ENCODE data around the gene EDDM13.
A peak's percentile ranks its signal among the peaks of the same experiment; 100 is the strongest.

EDDM13 gene

DNA sequence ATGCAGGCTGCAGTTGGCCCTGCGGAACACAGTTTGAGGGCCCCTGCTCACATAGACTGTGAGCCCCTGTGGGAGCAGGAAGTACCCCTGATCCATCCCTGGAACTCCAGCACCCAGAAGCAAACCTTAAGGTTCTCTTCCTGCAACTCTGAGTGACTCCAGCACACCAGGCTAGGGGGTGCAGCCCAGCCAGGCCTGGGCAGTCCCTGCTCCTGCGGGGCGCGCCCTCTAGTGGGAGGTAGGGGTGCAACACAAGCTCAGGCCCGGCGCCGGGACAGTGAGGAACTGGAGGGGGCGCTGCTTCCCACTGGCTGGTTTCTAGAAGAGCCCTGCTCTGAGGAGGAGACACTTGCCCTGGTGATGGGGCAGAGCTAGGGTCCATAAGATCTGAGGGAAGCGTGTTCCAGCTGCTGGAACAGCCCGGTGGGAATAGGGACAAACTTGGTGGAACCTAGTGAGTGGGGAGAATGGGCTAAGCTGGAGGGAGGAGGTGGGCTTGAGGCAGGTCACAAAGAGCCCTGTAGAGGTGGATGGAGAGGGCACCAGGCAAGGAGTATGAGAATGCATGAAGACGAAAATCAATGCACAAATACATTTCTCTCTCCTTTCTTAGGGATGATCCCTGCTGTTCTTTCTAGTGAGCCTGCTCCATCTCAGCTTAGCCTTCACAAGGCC is 37.1 kb downstream of the EDDM13 start:
- H3K36me3 ChIP-seq (ENCODE audit: control insufficient read depth, insufficient read depth, low read length): no peaks in the 10 kb centered on the region
- no peaks in the 10 kb centered on the region for H3K27me3 ChIP-seq (ENCODE audit: control insufficient read depth, insufficient read depth, low read length)
- peak; percentile 39 for DNase-seq (ENCODE audit: low read depth, low spot score)
- no peaks in the 10 kb centered on the region for H3K9me3 ChIP-seq (ENCODE audit: control insufficient read depth, insufficient read depth, low read length)
- no CpG with 5 or more reads among the region's 11 CpGs for WGBS (ENCODE audit: insufficient coverage, insufficient read length)
- H3K27ac ChIP-seq (ENCODE audit: low read length): no peak overlapping the region
- no peaks in the 10 kb centered on the region for H3K4me1 ChIP-seq (ENCODE audit: control insufficient read depth, insufficient read depth, low read length)
- H3K4me3 ChIP-seq (ENCODE audit: low read length): no peak overlapping the region

DNA sequence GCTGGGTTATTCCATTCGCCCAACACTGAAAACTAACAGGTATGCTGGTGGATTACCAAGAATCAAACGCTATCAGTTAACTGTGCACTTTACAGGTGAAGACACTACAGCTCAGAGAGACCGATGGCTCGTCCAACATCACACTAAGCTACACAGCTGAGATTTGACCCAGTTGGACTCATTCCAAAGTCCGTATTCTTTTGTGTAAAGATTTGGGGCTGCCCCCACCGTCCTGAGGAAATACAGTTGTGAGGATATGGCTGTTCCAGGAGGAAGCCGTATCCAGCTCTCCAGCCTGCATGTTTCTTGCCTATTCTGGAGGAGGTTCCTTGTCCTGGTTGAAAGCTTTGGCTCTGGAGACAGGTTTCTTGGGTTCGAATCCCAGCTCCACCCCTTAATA is 37.9 kb downstream of the EDDM13 start:
- Histone ChIP-seq H3K27ac (ENCODE audit: low read length) (no peak overlapping the region), H3K9me3 (ENCODE audit: control insufficient read depth, insufficient read depth, low read length) (no peaks in the 10 kb centered on the region), H3K36me3 (ENCODE audit: control insufficient read depth, insufficient read depth, low read length) (no peaks in the 10 kb centered on the region), H3K4me3 (ENCODE audit: low read length) (no peak overlapping the region), H3K27me3 (ENCODE audit: control insufficient read depth, insufficient read depth, low read length) (no peaks in the 10 kb centered on the region), H3K4me1 (ENCODE audit: control insufficient read depth, insufficient read depth, low read length) (no peaks in the 10 kb centered on the region; the same call in 1 of the 2 replicates)
- no peak for DNase-seq (ENCODE audit: low read depth, low spot score)
- no CpG with 5 or more reads among the region's 8 CpGs for WGBS (ENCODE audit: insufficient coverage, insufficient read length)

DNA sequence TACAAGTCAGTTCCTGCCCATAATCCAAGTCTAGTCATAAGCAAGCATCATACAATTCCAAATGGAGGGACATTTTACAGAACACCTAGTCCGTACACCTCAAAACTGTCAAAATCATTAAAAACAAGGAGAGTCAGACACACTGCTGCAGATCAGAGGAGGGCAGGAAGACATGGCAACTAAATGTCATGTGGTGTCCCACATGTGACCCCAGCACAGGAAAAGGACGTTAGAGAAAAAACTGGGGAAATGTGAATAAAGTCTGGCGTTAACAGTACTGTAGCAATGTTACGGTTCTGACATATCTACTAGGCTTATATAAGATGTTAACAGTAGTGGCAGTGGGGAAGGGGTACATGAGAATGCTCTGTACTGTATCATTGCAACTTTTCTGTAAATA is 39.8 kb downstream of the EDDM13 start:
- no peaks in the 10 kb centered on the region for H3K27me3 ChIP-seq (ENCODE audit: control insufficient read depth, insufficient read depth, low read length)
- no peak overlapping the region for H3K27ac ChIP-seq (ENCODE audit: low read length)
- DNase-seq (ENCODE audit: low read depth, low spot score): no peak
- no peaks in the 10 kb centered on the region for H3K36me3 ChIP-seq (ENCODE audit: control insufficient read depth, insufficient read depth, low read length)
- no peak overlapping the region for H3K4me3 ChIP-seq (ENCODE audit: low read length)
- H3K4me1 ChIP-seq (ENCODE audit: control insufficient read depth, insufficient read depth, low read length): no peaks in the 10 kb centered on the region; the same call in 1 of the 2 replicates
- H3K9me3 ChIP-seq (ENCODE audit: control insufficient read depth, insufficient read depth, low read length): no peaks in the 10 kb centered on the region
- WGBS (ENCODE audit: insufficient coverage, insufficient read length): no CpG with 5 or more reads among the region's 4 CpGs

DNA sequence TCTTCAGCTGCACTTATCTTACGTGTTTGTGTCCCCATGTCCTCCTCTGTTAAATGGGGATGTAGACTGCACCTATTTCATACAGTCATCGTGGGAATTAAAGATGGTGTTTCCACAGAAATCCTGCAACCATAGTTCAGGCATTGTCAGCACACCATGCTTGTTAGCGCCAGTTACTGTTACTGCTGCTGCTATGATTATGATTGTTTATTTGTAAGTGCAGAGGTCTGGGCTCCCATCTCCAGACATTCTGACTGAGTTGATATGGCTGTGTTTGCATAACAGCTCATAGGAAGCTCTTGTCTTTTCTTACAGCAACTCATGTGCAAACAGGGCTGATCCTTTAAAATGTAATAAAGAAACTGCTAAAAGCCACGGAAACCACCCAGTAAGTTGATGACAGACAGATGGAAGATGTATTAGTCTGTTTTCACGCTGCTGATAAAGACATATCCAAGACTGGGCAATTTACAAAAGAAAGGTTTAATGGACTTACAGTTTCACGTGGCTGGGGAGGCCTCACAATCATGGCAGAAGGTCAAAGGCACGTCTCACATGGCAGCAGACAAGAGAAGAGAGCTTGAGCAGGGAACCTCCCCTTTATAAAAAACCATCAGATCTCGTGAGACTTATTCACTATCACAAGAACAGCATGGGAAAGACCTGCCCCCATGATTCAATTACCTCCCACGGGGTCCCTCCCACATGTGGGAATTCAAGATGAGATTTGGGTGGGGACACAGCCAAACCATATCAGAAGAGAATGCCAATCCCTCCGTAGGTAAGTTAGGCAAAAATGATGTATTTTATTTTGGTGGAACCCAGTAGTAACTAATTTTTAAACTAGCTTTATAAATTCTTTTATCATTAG is 40.5 kb downstream of the EDDM13 start:
- no peaks in the 10 kb centered on the region for H3K27me3 ChIP-seq (ENCODE audit: control insufficient read depth, insufficient read depth, low read length)
- no CpG with 5 or more reads among the region's 10 CpGs for WGBS (ENCODE audit: insufficient coverage, insufficient read length)
- no peaks in the 10 kb centered on the region; the same call in 1 of the 2 replicates for H3K4me1 ChIP-seq (ENCODE audit: control insufficient read depth, insufficient read depth, low read length)
- no peak overlapping the region for H3K27ac ChIP-seq (ENCODE audit: low read length)
- no peak for DNase-seq (ENCODE audit: low read depth, low spot score)
- no peaks in the 10 kb centered on the region for H3K9me3 ChIP-seq (ENCODE audit: control insufficient read depth, insufficient read depth, low read length)
- H3K36me3 ChIP-seq (ENCODE audit: control insufficient read depth, insufficient read depth, low read length): no peaks in the 10 kb centered on the region
- H3K4me3 ChIP-seq (ENCODE audit: low read length): no peak overlapping the region

DNA sequence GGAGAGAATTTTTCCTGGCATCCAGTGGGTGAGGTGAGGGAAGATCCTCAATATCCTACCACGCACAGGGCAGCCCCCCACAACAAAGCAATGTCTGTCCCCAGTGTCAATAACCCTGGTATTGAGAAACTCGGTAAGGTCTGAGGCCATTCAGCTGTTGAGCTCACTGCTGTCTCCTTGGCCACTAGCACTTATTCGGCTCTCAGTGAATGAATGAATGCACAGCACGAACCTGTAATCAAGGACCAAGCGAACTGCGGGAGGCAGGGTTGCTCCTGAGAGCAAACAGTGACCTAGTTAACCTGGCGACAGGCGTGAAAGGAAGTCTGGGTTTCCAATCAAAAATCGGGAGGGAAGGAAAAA is 41.5 kb downstream of the EDDM13 start:
- Histone ChIP-seq H3K27ac (ENCODE audit: low read length) (no peak overlapping the region), H3K4me3 (ENCODE audit: low read length) (peak overlapping the region; percentile 99; the same call in 1 of the 2 replicates), H3K36me3 (ENCODE audit: control insufficient read depth, insufficient read depth, low read length) (no peaks in the 10 kb centered on the region), H3K27me3 (ENCODE audit: control insufficient read depth, insufficient read depth, low read length) (no peaks in the 10 kb centered on the region), H3K9me3 (ENCODE audit: control insufficient read depth, insufficient read depth, low read length) (no peaks in the 10 kb centered on the region), H3K4me1 (ENCODE audit: control insufficient read depth, insufficient read depth, low read length) (no peaks in the 10 kb centered on the region; the same call in 1 of the 2 replicates)
- WGBS (ENCODE audit: insufficient coverage, insufficient read length): no CpG with 5 or more reads among the region's 9 CpGs
- DNase-seq (ENCODE audit: low read depth, low spot score): peak; percentile 5

DNA sequence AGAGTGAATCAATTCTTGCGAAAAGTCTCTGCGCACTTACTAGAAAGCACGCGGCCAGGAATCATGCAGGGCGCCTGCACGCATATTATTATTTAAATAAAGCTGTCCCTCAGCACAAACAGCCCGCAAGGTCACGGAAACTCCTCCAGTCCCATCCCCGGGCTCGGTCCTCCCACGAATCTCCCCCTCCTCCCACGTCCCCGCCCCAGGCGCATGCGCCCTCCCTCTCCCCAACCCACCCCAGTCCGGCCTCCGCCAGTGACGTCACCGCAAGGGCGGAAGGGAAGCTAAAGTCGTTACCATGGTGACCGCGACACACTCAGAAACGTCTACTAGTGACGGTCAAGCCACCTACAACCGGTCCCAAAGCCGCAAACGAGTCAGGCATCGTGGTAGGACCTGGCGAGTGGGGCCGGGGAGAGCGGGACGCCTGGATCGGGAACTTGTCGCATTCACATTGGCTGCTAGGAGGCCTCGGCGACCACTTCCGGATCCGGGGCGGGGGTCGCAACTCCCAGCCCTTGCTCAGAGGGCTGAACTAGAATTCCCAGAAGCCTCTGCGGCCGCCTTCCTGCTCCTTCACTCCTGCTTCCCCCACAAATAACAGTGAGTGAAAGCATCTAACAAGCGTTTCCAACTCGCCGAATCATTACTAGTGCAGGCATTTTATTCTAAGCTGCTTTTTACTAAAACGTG is 42.0 kb downstream of the EDDM13 start, which contains the start of gene ZSCAN5A:
Gene ZSCAN5A (minus strand): TSS at position 459 of the 696 bp plus-strand sequence. CDS start 89,793 bp downstream, outside the sequence.
- H3K27me3 ChIP-seq (ENCODE audit: control insufficient read depth, insufficient read depth, low read length): no peaks in the 10 kb centered on the region
- no peaks in the 10 kb centered on the region for H3K9me3 ChIP-seq (ENCODE audit: control insufficient read depth, insufficient read depth, low read length)
- DNase-seq (ENCODE audit: low read depth, low spot score): peak; percentile 82
- WGBS (ENCODE audit: insufficient coverage, insufficient read length): no CpG with 5 or more reads among the region's 47 CpGs
- H3K27ac ChIP-seq (ENCODE audit: low read length): no peak within 1 kb of the TSS
- no peaks in the 10 kb centered on the region; the same call in 1 of the 2 replicates for H3K4me1 ChIP-seq (ENCODE audit: control insufficient read depth, insufficient read depth, low read length)
- H3K4me3 ChIP-seq (ENCODE audit: low read length): peak within 1 kb of the TSS; percentile 99; the same call in 1 of the 2 replicates
- no peaks in the 10 kb centered on the region for H3K36me3 ChIP-seq (ENCODE audit: control insufficient read depth, insufficient read depth, low read length)

DNA sequence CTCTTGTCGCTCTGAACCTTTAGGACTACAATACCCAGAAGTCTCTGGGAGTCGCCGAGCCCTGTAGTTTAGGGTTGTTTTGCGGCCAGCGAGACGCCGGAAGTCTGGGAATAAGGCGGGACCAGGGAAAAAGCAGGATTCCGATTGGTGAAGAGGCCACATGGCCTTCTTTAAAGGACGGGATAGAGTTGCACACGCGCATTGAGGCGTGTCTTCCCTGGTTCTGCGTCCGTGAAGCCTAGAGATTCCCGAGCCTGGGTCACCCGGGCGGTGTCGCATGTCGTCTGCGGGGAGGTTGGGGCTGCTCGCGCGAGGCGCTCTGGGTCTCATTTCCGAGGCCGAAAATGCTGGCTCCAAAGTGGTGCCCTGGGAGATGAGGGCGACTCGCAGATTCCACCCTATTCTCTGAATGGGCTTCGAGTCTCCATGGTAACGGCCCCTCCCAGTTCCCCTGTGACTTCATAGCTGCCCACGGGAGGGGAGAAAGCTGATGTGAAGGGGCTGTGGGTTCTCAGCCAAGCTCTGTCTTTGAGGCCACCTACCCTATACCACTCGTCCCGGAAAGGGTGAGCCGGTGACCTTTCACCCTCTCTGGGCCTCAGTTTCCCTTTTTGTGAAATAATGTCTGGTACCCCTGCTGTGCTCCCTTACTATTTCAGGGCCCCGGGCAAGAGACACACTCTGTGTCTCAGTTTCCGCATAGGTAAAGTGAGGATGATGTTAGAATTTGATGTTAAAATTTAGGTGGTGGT is 42.7 kb downstream of the EDDM13 start:
- no peaks in the 10 kb centered on the region for H3K27me3 ChIP-seq (ENCODE audit: control insufficient read depth, insufficient read depth, low read length)
- DNase-seq (ENCODE audit: low read depth, low spot score): peak; percentile 93
- no CpG with 5 or more reads among the region's 37 CpGs for WGBS (ENCODE audit: insufficient coverage, insufficient read length)

DNA sequence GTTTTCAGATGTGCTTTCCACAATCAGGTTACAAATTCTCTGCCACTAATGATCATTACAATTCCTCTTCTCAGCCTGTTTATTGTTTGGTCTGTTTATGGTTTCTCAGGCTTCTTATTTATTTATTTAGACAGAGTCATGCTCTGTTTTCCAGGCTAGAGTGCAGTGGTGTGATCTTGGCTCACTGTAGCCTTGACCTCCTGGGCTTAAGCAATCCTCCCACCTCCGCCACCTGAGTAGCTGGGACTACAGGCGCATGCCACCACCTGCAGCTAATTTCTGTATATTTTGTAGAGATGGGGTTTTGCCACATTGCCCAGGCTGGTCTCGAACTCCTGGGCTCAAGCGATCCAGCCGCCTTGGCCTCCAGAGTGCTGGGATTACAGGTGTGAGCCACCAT is 44.2 kb downstream of the EDDM13 start:
- Histone ChIP-seq H3K9me3 (ENCODE audit: control insufficient read depth, insufficient read depth, low read length) (no peaks in the 10 kb centered on the region), H3K4me1 (ENCODE audit: control insufficient read depth, insufficient read depth, low read length) (no peaks in the 10 kb centered on the region; the same call in 1 of the 2 replicates), H3K27me3 (ENCODE audit: control insufficient read depth, insufficient read depth, low read length) (no peaks in the 10 kb centered on the region), H3K27ac (ENCODE audit: low read length) (no peak overlapping the region), H3K4me3 (ENCODE audit: low read length) (no peak overlapping the region), H3K36me3 (ENCODE audit: control insufficient read depth, insufficient read depth, low read length) (no peaks in the 10 kb centered on the region)
- no CpG with 5 or more reads among the region's 5 CpGs for WGBS (ENCODE audit: insufficient coverage, insufficient read length)
- no peak for DNase-seq (ENCODE audit: low read depth, low spot score)

More for the DNA sequence above, 42.7 kb downstream of the EDDM13 start:
- Histone ChIP-seq H3K9me3 (ENCODE audit: control insufficient read depth, insufficient read depth, low read length) (no peaks in the 10 kb centered on the region), H3K4me1 (ENCODE audit: control insufficient read depth, insufficient read depth, low read length) (no peaks in the 10 kb centered on the region; the same call in 1 of the 2 replicates), H3K4me3 (ENCODE audit: low read length) (peak overlapping the region; percentile 99; the same call in 1 of the 2 replicates), H3K27ac (ENCODE audit: low read length) (no peak overlapping the region), H3K36me3 (ENCODE audit: control insufficient read depth, insufficient read depth, low read length) (no peaks in the 10 kb centered on the region)

DNA sequence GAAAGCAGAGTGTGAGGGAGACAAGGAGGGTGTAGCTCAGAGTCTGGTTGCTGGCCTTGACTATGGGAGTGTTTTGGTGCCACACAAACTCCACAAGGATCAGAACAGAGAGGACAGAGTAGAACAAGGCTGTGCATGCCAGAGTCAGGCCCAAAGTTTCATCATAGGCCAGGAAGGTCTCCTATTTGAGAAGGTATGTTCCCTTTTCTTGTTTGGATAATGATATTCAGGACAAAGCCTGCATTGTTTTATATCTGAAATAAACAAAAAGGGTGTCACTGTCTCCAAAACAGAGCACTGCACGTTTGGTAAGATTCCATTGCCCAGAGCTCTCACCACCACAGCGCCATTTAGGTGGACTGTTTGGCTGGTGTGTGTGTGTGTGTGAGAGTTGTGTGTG is 45.2 kb downstream of the EDDM13 start:
- Histone ChIP-seq H3K36me3 (ENCODE audit: control insufficient read depth, insufficient read depth, low read length) (no peaks in the 10 kb centered on the region), H3K4me1 (ENCODE audit: control insufficient read depth, insufficient read depth, low read length) (no peaks in the 10 kb centered on the region; the same call in 1 of the 2 replicates), H3K27me3 (ENCODE audit: control insufficient read depth, insufficient read depth, low read length) (no peaks in the 10 kb centered on the region), H3K4me3 (ENCODE audit: low read length) (no peak overlapping the region), H3K9me3 (ENCODE audit: control insufficient read depth, insufficient read depth, low read length) (no peaks in the 10 kb centered on the region), H3K27ac (ENCODE audit: low read length) (no peak overlapping the region)
- DNase-seq (ENCODE audit: low read depth, low spot score): no peak
- WGBS (ENCODE audit: insufficient coverage, insufficient read length): no CpG with 5 or more reads among the region's 2 CpGs
